Measurements from ENCODE around the gene STX7.

The STX7 gene

DNA sequence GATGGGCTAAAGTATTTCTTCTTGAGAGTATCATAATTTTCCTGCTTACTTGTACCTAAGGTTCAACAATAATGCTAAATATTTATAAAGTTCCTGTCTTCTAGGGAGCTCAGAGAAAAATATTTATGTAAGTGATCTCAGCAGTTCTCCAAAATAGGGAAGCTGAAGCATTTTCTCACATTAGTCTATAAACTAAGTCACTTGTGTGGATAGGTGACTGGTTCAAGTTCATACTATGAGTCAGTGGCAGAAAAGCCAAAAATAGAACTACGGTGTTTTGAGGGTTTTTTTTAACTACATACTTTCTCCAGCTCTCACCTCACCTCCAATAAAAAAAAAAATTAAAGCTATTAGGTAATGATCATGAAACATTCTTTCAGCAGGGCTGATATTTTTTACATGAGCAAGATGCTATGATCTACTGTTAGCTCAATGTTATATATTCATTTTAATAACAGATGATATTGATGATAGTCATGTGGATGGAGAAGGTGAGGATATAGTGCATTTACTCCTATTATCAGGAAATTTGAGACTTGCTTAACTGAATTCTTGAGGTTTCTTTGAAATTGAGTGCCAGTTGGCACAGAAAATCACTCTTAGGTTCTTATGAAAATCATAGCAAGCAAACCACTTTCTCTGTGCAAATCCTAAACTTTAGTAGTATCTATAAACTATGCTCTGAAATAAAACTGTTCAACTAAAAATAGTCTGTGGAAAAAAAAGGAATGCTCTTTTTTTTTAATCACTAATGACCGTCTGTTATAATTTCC is 107.6 kb downstream of the STX7 start:
- DNase-seq: no peak

DNA sequence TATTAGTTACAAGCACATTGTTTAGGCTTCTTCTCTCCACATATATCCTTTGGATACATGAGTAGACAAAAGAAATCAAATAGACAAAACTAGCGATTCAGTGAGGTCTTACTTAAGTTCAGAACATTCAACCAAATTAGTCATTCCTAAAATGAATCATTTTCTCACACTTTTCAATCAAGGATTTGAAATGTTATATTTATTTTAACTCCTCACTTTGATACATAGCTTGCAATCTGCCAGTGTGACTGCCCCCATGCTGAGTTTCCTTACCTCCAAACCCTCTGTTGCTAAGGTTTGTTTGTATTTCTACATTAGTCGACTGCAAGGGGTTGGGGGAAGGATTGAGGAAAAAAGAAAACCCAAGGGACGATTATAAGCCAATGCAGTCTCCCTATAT is 108.2 kb downstream of the STX7 start:
- no peak for DNase-seq

DNA sequence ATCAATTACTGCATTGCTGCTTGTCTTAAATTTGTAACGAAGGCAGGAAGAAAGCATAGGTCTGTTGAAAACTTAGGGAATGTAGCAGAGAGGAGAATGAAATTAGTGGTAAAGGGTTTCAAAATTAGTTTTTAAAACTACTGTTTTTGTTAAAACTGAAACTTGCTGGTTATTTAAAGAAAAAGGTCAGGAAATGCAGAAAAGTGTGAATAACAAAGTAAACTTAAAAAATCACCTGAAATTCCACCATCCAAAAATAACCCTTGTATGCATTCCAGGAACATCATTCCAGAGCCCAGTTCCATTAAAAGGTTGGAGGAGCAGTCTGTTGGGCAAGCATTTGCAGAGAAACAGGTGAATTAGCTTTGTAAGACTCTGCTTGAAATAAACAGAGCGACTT is 108.6 kb downstream of the STX7 start:
- DNase-seq: no peak

GRCh38 chr6:132401618-132402285 is 111.2 kb downstream of the STX7 start:
- DNase-seq: no peak

- no peak for DNase-seq
Measured at GRCh38 chr6:132400883-132401617, 111.9 kb downstream of the STX7 start, which contains the start of gene MOXD1. TSS of gene MOXD1 (minus strand) at chr6:132401475. CDS start at chr6:132401426, 49 bp downstream.

- no peak for DNase-seq
Measured at GRCh38 chr6:132400555-132400882, 112.4 kb downstream of the STX7 start.

GRCh38 chr6:132399376-132400074 is 113.4 kb downstream of the STX7 start:
- no peak for DNase-seq

Data from NCI-H526 treated with DMSO at 0.1 percent for 48 hours (cell line).